ENCODE results near the gene PADI3.

PADI3 gene

GRCh38 chr1:17278996-17279830 is 30.3 kb downstream of the PADI3 start:
- Histone ChIP-seq H3K4me3 (replicated peaks; ENCODE audit: insufficient read depth, low read length) (no peak overlapping the region), H3K27ac (replicated peaks) (no peak overlapping the region), H3K27me3 (ENCODE audit: insufficient read depth, poor library complexity, severe bottlenecking) (no peaks in the 10 kb centered on the region)
- TF ChIP-seq POLR2AphosphoS5 (IDR thresholded peaks at IDR 0.05; ENCODE audit: low read depth) (no peak), GABPA (IDR thresholded peaks at IDR 0.05; ENCODE audit: low read depth) (no peak), REST (IDR thresholded peaks at IDR 0.05; ENCODE audit: insufficient replicate concordance, low read depth) (no peak), CTCF (IDR thresholded peaks at IDR 0.05; ENCODE audit: insufficient read depth, low read length) (no peak), SPI1 (IDR thresholded peaks at IDR 0.05; ENCODE audit: borderline replicate concordance, low read depth) (no peak)
- no peak for DNase-seq (ENCODE audit: low read depth in 1 of 2, low spot score in 1 of 2)

- Histone ChIP-seq H3K4me3 (replicated peaks; ENCODE audit: insufficient read depth, low read length) (no peak overlapping the region), H3K27me3 (ENCODE audit: insufficient read depth, poor library complexity, severe bottlenecking) (no peaks in the 10 kb centered on the region), H3K27ac (replicated peaks) (no peak overlapping the region)
- no peak for DNase-seq (ENCODE audit: low read depth in 1 of 2, low spot score in 1 of 2)
- TF ChIP-seq GABPA (IDR thresholded peaks at IDR 0.05; ENCODE audit: low read depth): no peak
- no peak for TF ChIP-seq REST (IDR thresholded peaks at IDR 0.05; ENCODE audit: insufficient replicate concordance, low read depth)
- TF ChIP-seq POLR2AphosphoS5 (IDR thresholded peaks at IDR 0.05; ENCODE audit: low read depth): no peak
- no peak for TF ChIP-seq SPI1 (IDR thresholded peaks at IDR 0.05; ENCODE audit: borderline replicate concordance, low read depth)
- TF ChIP-seq CTCF (IDR thresholded peaks at IDR 0.05; ENCODE audit: insufficient read depth, low read length): no peak
Measured at GRCh38 chr1:17280436-17280835, 31.5 kb downstream of the PADI3 start.

GRCh38 chr1:17280894-17281293 is 32.0 kb downstream of the PADI3 start:
- no peak for DNase-seq (ENCODE audit: low read depth in 1 of 2, low spot score in 1 of 2)
- H3K4me3 ChIP-seq (replicated peaks; ENCODE audit: insufficient read depth, low read length): no peak overlapping the region
- no peak overlapping the region for H3K27ac ChIP-seq (replicated peaks)
- TF ChIP-seq POLR2AphosphoS5 (IDR thresholded peaks at IDR 0.05; ENCODE audit: low read depth) (no peak), REST (IDR thresholded peaks at IDR 0.05; ENCODE audit: insufficient replicate concordance, low read depth) (no peak), CTCF (IDR thresholded peaks at IDR 0.05; ENCODE audit: insufficient read depth, low read length) (no peak), GABPA (IDR thresholded peaks at IDR 0.05; ENCODE audit: low read depth) (no peak)
- no peaks in the 10 kb centered on the region for H3K27me3 ChIP-seq (ENCODE audit: insufficient read depth, poor library complexity, severe bottlenecking)
